ENCODE results near the gene GLB1L3.
"Not testable (repeated sequence)": the region's sequence is repeated elsewhere in the genome, so short reads cannot be mapped to it uniquely, and the experiment has no call there.

Gene GLB1L3

DNA sequence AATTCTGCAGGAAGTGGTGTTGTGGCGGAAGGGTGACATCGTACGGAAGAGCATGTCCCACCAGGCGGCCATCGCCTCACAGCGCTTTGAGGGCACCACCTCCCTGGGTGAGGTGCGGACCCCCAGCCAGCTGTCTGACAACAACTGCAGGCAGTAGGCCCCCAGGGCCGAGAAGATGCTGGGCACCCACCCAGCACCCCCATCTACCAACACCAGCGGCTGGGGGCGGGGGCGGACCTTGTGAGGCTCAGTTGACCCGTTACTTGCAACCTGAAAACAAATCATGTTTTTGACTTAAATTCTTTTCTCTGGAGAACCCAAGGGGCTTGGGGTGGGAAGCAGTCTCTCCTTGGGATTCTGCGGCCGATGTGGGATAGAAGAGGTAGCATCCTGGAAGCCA, 30.7 kb upstream of the GLB1L3 start:
- Mint-ChIP-seq H3K27ac (no peak overlapping the region), H3K4me1 (peaks cover 12% of the 10 kb centered on the region), H3K4me3 (no peak overlapping the region), H3K27me3 (no peaks in the 10 kb centered on the region), H3K9me3 (no peaks in the 10 kb centered on the region)
- ATAC-seq (no peak), DNase-seq (no peak)

DNA sequence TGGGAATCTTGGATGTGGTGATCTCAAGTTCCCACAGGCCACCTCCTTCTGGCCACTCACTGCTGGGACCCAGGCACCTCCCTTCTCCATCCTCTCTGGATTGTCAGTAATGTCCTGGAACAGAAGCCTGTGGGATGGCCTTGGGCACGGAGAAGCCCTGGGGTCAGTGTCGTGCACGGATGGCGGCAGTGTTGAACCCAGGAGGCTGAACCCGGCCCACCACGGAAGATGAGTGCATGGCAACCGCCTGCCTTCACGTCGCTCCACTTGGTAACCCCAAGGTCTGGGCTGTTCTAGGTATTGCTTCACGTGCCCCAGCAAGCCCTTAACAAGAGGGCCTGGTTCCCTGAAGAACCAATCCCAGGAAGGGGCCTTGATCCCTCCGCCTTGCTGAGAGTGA, 30.1 kb upstream of the GLB1L3 start:
- H3K4me1 Mint-ChIP-seq = peaks cover 12% of the 10 kb centered on the region
- no peaks in the 10 kb centered on the region for H3K27me3 Mint-ChIP-seq
- no peak for ATAC-seq
- no peaks in the 10 kb centered on the region for H3K9me3 Mint-ChIP-seq
- DNase-seq = no peak
- no peak overlapping the region for H3K27ac Mint-ChIP-seq
- H3K4me3 Mint-ChIP-seq = no peak overlapping the region

GRCh38 chr11:134246678-134247077, 29.5 kb upstream of the GLB1L3 start:
- H3K4me3 Mint-ChIP-seq = no peak overlapping the region

DNA sequence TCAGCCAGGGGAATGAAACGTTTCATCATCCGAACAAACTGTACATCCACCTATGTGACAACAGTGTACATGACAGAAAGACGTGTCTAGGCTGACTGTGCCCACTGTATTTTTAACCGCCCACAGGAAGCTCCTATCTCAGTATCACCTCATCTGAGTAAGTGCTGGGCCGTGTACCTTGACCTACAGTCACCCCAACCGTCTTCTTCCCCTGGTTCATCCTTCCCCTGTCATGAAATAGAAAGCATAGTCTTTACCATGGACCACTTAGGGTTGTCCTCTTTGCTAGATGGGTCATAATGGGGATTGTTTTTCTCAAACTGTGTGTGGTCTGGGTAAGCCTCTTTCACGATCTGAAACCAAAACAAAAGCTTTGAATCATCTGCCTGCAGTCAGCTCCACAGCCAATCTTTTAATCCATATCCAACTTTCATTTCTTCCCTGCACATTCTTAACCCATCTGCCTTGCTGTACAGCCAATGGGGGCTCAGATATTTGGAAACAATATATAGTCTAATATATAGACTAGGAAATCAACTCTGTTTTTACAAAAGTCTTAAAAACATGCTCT, 27.2 kb upstream of the GLB1L3 start:
- peak; percentile 33 for ATAC-seq
- H3K27ac Mint-ChIP-seq = peak overlapping the region; percentile 58 to 81

More at GRCh38 chr11:134246678-134247077, 29.5 kb upstream of the GLB1L3 start:
- no peaks in the 10 kb centered on the region for H3K9me3 Mint-ChIP-seq
- ATAC-seq (no peak), DNase-seq (no peak)
- peaks cover 14% of the 10 kb centered on the region for H3K4me1 Mint-ChIP-seq
- H3K27me3 Mint-ChIP-seq = no peaks in the 10 kb centered on the region
- peak overlapping the region in 1 of 2 donors; percentile 80 for H3K27ac Mint-ChIP-seq

DNA sequence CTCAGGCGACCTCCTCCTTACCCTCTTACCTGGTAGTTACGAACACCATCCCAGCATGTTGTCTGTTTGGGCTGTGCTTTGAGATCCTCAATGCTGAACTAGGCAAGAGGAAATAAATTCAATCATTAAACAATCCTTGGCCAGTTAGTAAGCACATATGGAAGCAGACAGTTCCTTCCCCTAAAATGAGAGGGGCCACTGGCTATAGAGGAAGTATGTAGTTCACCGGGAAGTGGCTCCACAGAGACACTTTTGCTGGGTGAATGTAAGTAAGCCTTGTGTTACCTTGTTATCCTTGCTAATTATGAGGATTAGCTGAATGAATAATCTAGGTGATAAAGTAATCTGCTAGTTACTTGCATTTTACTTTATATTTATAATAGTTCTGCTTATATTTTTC, 25.9 kb upstream of the GLB1L3 start:
- Mint-ChIP-seq H3K4me1 (peaks cover 36% of the 10 kb centered on the region), H3K4me3 (no peak overlapping the region), H3K27me3 (no peaks in the 10 kb centered on the region), H3K27ac (no peak overlapping the region), H3K9me3 (no peaks in the 10 kb centered on the region)
- ATAC-seq (no peak), DNase-seq (no peak)

More for the DNA sequence above, 27.2 kb upstream of the GLB1L3 start:
- no peaks in the 10 kb centered on the region for H3K9me3 Mint-ChIP-seq
- H3K27me3 Mint-ChIP-seq = no peaks in the 10 kb centered on the region
- H3K4me1 Mint-ChIP-seq = peaks cover 24% of the 10 kb centered on the region
- peak in 1 of 2 donors; percentile 31 for DNase-seq
- no peak overlapping the region for H3K4me3 Mint-ChIP-seq

- no peak for DNase-seq
- no peaks in the 10 kb centered on the region for H3K9me3 Mint-ChIP-seq
- H3K27ac Mint-ChIP-seq = no peak overlapping the region
- no peak overlapping the region for H3K4me3 Mint-ChIP-seq
- ATAC-seq = no peak
- peaks cover 41% of the 10 kb centered on the region for H3K4me1 Mint-ChIP-seq
- no peaks in the 10 kb centered on the region for H3K27me3 Mint-ChIP-seq
These were observed 25.5 kb upstream of the GLB1L3 start for GRCh38 chr11:134250675-134251074.

DNA sequence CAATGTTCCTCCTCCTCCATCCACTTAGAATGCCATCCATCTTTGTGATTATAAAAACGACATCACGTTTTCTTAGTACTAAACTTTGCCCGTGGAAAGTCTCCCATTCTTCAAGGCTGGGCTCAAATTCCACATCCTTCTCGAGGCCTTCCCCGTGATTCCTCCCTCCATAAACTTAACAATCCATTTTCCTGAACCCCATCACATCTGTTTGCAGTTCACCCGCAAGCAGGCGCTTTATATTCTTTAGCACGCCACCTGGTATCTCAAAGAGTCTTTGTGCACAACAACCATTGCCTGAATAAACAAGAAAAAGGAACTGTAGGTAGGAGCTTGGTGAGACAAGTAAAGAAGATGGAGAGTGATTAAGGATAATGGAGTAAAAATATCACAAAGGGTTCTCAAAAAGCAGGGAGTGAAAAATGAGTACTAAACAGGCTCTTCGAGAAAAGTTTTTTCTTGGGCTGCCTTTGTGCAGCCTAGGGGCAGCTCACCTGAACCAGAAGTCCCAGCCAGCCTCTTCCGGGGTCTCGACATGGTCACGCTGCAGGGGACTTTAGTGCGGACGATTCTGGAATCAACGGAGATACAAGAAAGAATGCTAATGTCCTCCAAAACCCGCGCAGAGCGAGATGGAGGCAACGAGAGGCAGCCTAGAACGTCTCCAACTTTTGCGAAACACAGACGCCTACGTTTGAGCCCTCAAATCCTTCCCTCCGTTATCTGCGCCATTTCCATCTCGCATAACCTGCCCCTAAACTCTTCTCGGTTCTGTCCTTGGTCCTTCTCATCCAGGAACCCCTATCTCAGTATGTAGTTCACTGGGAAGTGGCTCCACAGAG, 23.6 kb upstream of the GLB1L3 start:
- no peaks in the 10 kb centered on the region for H3K27me3 Mint-ChIP-seq
- peak overlapping the region; percentile 89 to 91 for H3K27ac Mint-ChIP-seq
- ATAC-seq (peak; percentile 28), DNase-seq (peak in 1 of 2 donors; percentile 33)
- H3K4me1 Mint-ChIP-seq = peaks cover 45% of the 10 kb centered on the region
- no peaks in the 10 kb centered on the region for H3K9me3 Mint-ChIP-seq
- H3K4me3 Mint-ChIP-seq = peak overlapping the region; percentile 88 to 91

DNA sequence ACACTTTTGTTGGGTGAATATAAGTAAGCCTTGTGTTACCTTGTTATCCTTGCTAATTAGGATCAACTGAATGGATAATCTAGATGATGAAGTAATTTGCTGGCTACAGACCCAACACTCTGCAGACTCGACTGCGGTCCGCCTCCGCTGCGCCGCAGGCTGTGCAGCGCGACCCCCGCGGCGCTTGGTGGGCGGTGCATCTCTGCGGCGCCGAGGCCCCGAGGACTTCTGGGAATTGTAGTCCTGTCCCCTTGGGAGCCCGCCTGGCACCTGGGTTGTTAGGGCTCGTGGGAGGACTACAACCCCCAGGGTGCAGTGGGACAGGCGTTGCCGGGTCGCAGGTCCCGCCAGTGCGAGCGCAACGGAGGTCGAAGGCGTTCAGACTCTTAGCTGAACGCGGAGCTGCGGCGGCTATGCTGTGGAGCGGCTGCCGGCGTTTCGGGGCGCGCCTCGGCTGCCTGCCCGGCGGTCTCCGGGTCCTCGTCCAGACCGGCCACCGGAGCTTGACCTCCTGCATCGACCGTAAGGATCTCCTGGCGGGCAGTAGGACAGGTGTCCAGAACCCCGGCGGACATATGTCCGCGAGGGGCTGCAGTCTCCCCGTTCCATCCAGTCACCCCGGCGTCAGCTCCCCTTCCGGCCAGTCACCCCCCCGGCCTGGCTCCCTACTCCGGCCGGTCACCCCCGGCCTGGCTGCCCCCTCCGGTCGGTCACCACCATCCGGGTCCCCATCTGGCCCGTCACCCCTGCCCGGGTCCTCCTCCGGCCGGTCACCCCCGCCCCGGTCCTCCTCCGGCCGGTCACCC, 22.8 kb upstream of the GLB1L3 start, which contains the start of the genes ACAD8 and THYN1:
TSS of gene ACAD8 (plus strand) at position 381 of the 806 bp plus-strand sequence. CDS start at position 414, 33 bp downstream.
TSS of gene THYN1 (minus strand) at position 165 of the 806 bp plus-strand sequence. CDS start 470 bp downstream, outside the sequence.
- H3K27me3 Mint-ChIP-seq = no peaks in the 10 kb centered on the region
- peaks cover 43% of the 10 kb centered on the region for H3K4me1 Mint-ChIP-seq
- peak within 1 kb of the TSS; percentile 88 to 91 for H3K4me3 Mint-ChIP-seq
- H3K27ac Mint-ChIP-seq = peak within 1 kb of the TSS; percentile 89 to 91
- DNase-seq (peak; percentile 95 to 97), ATAC-seq (peak; percentile 99)
- no peaks in the 10 kb centered on the region for H3K9me3 Mint-ChIP-seq

GRCh38 chr11:134254433-134255183, 21.6 kb upstream of the GLB1L3 start:
- DNase-seq (no peak), ATAC-seq (no peak)
- peak overlapping the region in 1 of 2 donors; percentile 34 for H3K27ac Mint-ChIP-seq
- H3K4me1 Mint-ChIP-seq = peaks cover 32% of the 10 kb centered on the region
- H3K9me3 Mint-ChIP-seq = no peaks in the 10 kb centered on the region
- H3K27me3 Mint-ChIP-seq = no peaks in the 10 kb centered on the region
- H3K4me3 Mint-ChIP-seq = peak overlapping the region; percentile 88 to 91

DNA sequence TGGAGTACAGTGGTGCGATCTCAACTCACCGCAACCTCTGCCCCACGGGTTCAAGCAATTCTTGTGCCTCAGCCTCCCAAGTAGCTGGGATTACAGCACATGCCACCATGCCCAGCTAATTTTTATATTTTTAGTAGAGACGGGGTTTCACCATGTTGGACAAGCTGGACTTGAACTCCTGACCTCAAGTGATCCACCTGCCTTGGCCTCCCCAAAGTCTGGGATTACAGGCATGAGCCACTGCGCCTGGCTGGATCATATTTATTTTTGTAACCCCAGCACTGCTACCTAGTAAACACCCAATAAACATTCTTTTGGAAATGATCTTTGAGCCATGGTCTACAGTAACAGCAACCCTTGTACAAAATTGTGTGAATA, 21.0 kb upstream of the GLB1L3 start:
- not testable (repeated sequence) for ATAC-seq, H3K9me3 Mint-ChIP-seq, H3K27me3 Mint-ChIP-seq, H3K27ac Mint-ChIP-seq, H3K4me3 Mint-ChIP-seq, DNase-seq
- H3K4me1 Mint-ChIP-seq = peaks cover 32% of the 10 kb centered on the region

DNA sequence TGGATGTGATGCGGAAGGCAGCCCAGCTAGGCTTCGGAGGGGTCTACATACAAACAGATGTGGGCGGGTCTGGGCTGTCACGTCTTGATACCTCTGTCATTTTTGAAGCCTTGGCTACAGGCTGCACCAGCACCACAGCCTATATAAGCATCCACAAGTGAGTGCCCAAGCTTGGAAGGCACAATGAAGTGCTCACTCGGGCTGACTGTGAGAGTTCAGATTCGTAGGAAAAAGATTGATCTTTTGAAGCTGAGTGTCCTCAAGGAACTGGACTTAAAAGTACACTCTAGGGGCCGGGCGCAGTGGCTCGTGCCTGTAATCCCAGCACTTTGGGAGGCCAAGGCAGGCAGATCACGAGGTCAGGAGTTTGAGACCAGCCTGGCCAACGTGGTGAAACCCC, 19.1 kb upstream of the GLB1L3 start:
- no peaks in the 10 kb centered on the region for H3K9me3 Mint-ChIP-seq
- ATAC-seq (no peak), DNase-seq (no peak)
- H3K4me3 Mint-ChIP-seq = no peak overlapping the region
- H3K4me1 Mint-ChIP-seq = peaks cover 26% of the 10 kb centered on the region
- H3K27me3 Mint-ChIP-seq = no peaks in the 10 kb centered on the region
- H3K27ac Mint-ChIP-seq = no peak overlapping the region

DNA sequence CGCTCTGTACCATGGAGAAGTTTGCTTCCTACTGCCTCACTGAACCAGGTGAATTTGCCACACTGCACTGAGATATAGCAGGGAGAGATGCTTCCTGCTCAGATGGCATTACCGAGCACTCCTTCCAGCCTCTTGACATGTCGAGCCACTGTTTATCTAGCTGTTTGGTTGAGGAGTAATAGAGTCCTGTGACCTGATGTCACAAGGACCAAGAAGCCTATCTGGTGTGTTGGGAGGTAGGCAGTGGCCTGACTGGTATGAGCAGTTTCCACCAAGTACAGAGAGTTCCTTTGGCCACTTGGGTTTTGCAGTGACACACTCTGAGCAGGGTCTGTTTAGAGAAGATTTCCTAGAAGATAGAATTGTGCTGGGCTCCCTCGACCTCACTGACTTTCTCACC, 17.6 kb upstream of the GLB1L3 start:
- no peak for DNase-seq
- H3K27me3 Mint-ChIP-seq = no peaks in the 10 kb centered on the region

DNA sequence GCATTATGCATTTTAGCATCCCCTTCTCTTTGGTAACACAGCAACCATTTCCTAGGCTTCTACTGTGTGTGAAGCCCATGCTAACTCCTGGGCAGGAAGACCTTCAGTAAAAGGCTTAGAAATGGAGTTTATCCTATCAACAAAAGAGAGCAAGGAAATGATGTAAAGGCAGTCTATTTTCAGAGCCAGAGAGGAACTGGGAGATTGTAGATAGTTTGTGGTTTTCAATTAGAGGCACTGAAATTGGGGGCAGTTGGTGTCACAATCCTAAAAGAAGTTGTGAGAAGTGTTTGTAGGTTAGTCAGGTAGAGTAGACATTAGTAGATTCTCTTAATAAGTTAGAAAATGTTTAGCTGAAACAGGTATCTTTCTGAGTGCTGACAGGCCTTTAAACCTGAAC, 15.7 kb upstream of the GLB1L3 start:
- Mint-ChIP-seq H3K27me3 (no peaks in the 10 kb centered on the region), H3K4me1 (peaks cover 6% of the 10 kb centered on the region), H3K27ac (peak overlapping the region in 1 of 2 donors; percentile 3), H3K9me3 (no peaks in the 10 kb centered on the region), H3K4me3 (no peak overlapping the region)
- no peak for DNase-seq
- ATAC-seq = no peak

More for the DNA sequence above, 17.6 kb upstream of the GLB1L3 start:
- Mint-ChIP-seq H3K4me1 (peaks cover 22% of the 10 kb centered on the region), H3K4me3 (no peak overlapping the region), H3K27ac (no peak overlapping the region), H3K9me3 (no peaks in the 10 kb centered on the region)
- ATAC-seq = no peak

DNA sequence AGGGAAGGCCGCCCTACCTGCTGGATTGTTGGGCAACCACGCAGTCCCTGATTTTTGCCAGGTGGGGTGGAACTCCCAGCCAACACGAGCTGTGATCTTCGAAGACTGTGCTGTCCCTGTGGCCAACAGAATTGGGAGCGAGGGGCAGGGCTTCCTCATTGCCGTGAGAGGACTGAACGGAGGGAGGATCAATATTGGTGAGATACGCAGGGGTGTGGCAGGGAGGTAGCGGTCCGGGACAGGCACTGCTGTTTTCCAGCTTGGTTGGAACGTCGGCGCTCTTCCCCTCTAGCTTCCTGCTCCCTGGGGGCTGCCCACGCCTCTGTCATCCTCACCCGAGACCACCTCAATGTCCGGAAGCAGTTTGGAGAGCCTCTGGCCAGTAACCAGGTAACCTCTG, 15.2 kb upstream of the GLB1L3 start:
- ATAC-seq (no peak), DNase-seq (no peak)
- Mint-ChIP-seq H3K4me1 (peaks cover 1% of the 10 kb centered on the region), H3K27ac (no peak overlapping the region), H3K9me3 (no peaks in the 10 kb centered on the region), H3K4me3 (no peak overlapping the region), H3K27me3 (no peaks in the 10 kb centered on the region)

All from stimulated activated naive CD8-positive, alpha-beta T cell treated with anti-CD3 and anti-CD28 coated beads, Interleukin-15, amount 100 ng/mL, for 72 hours (primary cell).